Measurements from ENCODE around the gene FOXA1.

DNA sequence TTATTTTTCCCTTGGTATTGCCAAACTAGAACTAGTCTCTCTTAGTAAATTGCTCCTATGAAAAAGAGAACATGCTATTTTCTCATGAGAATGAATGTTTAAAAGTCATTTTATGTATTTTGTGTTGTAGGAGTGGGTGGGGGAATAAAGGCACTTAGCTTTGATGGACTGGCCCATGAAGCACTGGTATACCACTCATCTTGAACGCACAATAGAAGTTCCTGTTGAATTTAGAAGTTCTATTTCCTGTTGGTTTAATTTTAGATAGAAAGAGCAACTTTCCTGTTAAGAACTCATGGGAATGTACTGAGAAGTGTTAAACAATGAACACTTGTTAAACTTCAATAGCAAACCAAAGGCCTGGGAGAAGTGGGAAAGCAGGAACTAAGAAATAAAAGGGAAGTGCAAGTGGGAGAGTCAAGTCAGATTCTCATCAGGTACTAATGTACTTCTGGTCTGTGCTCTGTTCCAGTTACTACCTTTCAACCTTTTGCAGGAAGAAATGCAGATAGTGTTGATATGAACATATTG is 23.5 kb upstream of the FOXA1 start:
- TF ChIP-seq POLR2A (IDR thresholded peaks at IDR 0.05; ENCODE audit: low read depth, low read length) (no peak), POLR2AphosphoS5 (IDR thresholded peaks at IDR 0.05; ENCODE audit: low read depth, low read length) (no peak)

Data from GM12891 (cell line).